HL-60 (cell line): ENCODE data around the gene FDPS.

Experiments
- CTCF ChIP-seq: IDR thresholded peaks from one replicate; pipeline ENCODE4 v1.5.1; 2011; ENCODE audit warnings: low read length, control low read depth, inconsistent platforms; ENCODE audit not compliant: insufficient read depth
- REST ChIP-seq: IDR thresholded peaks from 2 replicates; pipeline ENCODE4 v1.6.1; 2012; ENCODE audit warnings: low read depth; ENCODE audit not compliant: insufficient replicate concordance

GRCh38 chr1:155319536-155319935 is 10.9 kb downstream of the FDPS start:
- TF ChIP-seq CTCF: no peak
- TF ChIP-seq REST: no peak
